ENCODE results near the gene FGF14.

Gene FGF14

DNA sequence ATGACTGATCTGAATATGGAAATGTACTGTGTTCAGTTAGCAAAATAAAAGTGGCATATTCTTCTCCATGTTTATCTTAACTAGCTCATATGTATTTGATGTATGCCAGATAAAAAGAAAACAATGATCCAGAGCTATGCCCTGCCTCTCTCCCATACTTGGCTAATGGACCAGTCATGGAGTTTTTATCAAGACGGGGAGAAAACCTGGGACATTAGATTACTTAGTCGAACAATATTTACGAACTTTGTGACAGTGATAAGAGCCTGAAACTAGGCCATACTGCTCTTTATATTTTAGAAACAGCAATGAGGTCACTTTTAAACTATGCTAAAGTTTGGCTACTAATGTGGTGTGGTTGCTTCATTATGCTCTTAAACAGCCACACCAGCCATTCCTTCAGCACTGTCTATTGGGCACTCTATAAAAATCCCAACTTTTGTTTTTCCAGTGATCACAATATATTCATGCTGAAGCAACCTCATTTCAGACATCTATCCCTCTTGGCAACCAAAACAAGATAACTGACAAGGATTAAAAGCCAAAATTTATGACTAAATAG lies 265.0 kb downstream of the FGF14 start:
- Histone ChIP-seq H3K4me1 (ENCODE audit: insufficient read depth, insufficient read length) (no peaks in the 10 kb centered on the region), H3K36me3 (ENCODE audit: insufficient read depth, insufficient read length, low read length) (no peaks in the 10 kb centered on the region), H3K4me3 (ENCODE audit: insufficient read length, low read depth) (no peak overlapping the region), H3K27me3 (ENCODE audit: insufficient read depth, insufficient read length) (no peaks in the 10 kb centered on the region), H3K9me3 (ENCODE audit: insufficient read depth, low read length) (no peaks in the 10 kb centered on the region), H3K9ac (ENCODE audit: insufficient read length, low read depth) (no peak overlapping the region)
- DNase-seq (ENCODE audit: low read depth, low spot score): no peak
- no peak for TF ChIP-seq SUZ12 (IDR thresholded peaks at IDR 0.05; ENCODE audit: extremely low read depth, insufficient read depth, insufficient read length)
- no peak for TF ChIP-seq YY1 (IDR thresholded peaks at IDR 0.05; ENCODE audit: insufficient read depth, insufficient read length)
- no peak for TF ChIP-seq ZNF274 (IDR thresholded peaks at IDR 0.05; ENCODE audit: low read depth, low read length)

DNA sequence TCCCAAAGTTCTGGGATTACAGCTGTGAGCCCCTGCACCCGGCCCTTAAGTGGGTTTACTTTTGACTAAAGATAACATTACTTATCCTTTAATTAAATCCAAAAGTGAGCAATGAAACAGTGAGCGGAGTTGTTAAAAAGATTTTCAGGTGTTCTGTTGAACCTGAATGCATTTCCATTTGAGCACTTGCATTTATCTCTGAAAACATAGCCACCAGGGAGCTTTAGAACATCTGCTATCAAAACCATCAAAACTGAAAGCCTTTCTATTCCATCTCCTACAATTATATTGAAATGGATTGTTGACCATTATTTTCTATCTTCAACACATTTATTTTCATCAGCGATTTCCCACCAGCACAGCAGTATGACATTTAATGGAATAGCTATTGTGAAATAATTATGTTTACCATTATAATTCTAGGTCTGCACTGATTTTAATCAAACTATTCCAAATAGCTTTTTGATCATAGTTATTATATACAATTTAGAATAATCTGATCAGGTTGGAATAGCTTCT lies 269.0 kb downstream of the FGF14 start:
- no peaks in the 10 kb centered on the region for H3K36me3 ChIP-seq (ENCODE audit: insufficient read depth, insufficient read length, low read length)
- H3K9ac ChIP-seq (ENCODE audit: insufficient read length, low read depth): no peak overlapping the region
- no peak overlapping the region for H3K4me3 ChIP-seq (ENCODE audit: insufficient read length, low read depth)
- no peaks in the 10 kb centered on the region for H3K9me3 ChIP-seq (ENCODE audit: insufficient read depth, low read length)
- no peak for DNase-seq (ENCODE audit: low read depth, low spot score)
- no peaks in the 10 kb centered on the region for H3K4me1 ChIP-seq (ENCODE audit: insufficient read depth, insufficient read length)
- H3K27me3 ChIP-seq (ENCODE audit: insufficient read depth, insufficient read length): no peaks in the 10 kb centered on the region
- no peak for TF ChIP-seq SUZ12 (IDR thresholded peaks at IDR 0.05; ENCODE audit: extremely low read depth, insufficient read depth, insufficient read length)
- TF ChIP-seq YY1 (IDR thresholded peaks at IDR 0.05; ENCODE audit: insufficient read depth, insufficient read length): no peak
- no peak for TF ChIP-seq ZNF274 (IDR thresholded peaks at IDR 0.05; ENCODE audit: low read depth, low read length)

DNA sequence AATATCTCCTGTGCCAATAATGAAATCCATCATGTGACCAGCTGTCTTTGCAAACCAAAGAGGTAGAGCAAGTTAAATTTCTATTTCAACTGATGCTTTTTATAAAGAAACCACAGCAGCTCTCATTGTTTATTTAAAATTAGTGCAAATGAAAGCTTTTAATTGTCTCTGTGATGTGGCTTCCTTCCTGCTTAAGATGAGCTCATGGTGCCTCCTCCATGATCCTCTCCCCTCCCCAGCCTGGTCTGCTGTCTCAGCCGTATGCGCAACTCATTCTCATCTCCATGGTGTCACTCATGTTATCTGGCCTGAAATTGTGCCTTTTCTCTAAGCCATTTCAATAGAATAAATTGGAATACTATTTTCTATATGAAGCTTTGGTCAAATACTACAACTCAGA lies 270.6 kb downstream of the FGF14 start:
- peak; percentile 16 for DNase-seq (ENCODE audit: low read depth, low spot score)
- H3K9ac ChIP-seq (ENCODE audit: insufficient read length, low read depth): no peak overlapping the region
- no peak for TF ChIP-seq SUZ12 (IDR thresholded peaks at IDR 0.05; ENCODE audit: extremely low read depth, insufficient read depth, insufficient read length)
- no peak for TF ChIP-seq YY1 (IDR thresholded peaks at IDR 0.05; ENCODE audit: insufficient read depth, insufficient read length)
- TF ChIP-seq ZNF274 (IDR thresholded peaks at IDR 0.05; ENCODE audit: low read depth, low read length): no peak
- no peaks in the 10 kb centered on the region for H3K36me3 ChIP-seq (ENCODE audit: insufficient read depth, insufficient read length, low read length)
- no peaks in the 10 kb centered on the region for H3K27me3 ChIP-seq (ENCODE audit: insufficient read depth, insufficient read length)
- H3K9me3 ChIP-seq (ENCODE audit: insufficient read depth, low read length): no peaks in the 10 kb centered on the region
- H3K4me3 ChIP-seq (ENCODE audit: insufficient read length, low read depth): no peak overlapping the region
- H3K4me1 ChIP-seq (ENCODE audit: insufficient read depth, insufficient read length): no peaks in the 10 kb centered on the region

DNA sequence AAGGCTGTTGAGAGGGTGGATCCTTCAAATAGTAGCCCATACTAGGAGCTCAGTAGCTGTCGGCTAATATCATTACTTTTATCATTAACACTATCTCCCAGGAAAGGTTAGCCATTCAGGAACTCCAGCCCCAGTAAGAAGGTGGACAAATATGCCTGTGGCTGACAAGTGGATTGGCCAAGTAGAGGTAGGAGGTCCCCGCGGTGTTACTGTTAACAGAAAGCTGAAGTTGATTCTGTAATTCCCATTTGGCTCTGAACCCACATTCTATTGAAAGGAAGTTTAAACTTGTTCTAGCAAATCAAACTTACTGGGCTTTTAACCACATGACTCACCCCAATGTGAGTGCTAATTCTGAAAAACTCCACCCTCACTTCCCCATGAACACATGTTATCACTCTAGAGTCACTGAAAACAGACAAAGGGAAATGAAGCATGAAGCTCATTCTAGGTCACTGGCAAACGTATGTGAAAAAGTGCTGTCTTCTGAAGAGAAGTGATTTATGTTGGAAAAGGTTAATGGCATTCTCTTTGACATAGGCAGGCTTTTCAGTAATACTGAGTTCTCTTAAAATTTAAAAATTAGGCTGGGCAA lies 273.5 kb downstream of the FGF14 start:
- TF ChIP-seq SUZ12 (IDR thresholded peaks at IDR 0.05; ENCODE audit: extremely low read depth, insufficient read depth, insufficient read length): no peak
- no peak for TF ChIP-seq ZNF274 (IDR thresholded peaks at IDR 0.05; ENCODE audit: low read depth, low read length)
- TF ChIP-seq YY1 (IDR thresholded peaks at IDR 0.05; ENCODE audit: insufficient read depth, insufficient read length): no peak
- no peaks in the 10 kb centered on the region for H3K36me3 ChIP-seq (ENCODE audit: insufficient read depth, insufficient read length, low read length)
- H3K4me1 ChIP-seq (ENCODE audit: insufficient read depth, insufficient read length): no peaks in the 10 kb centered on the region
- no peak overlapping the region for H3K9ac ChIP-seq (ENCODE audit: insufficient read length, low read depth)
- DNase-seq (ENCODE audit: low read depth, low spot score): no peak
- H3K9me3 ChIP-seq (ENCODE audit: insufficient read depth, low read length): no peaks in the 10 kb centered on the region
- H3K27me3 ChIP-seq (ENCODE audit: insufficient read depth, insufficient read length): no peaks in the 10 kb centered on the region
- no peak overlapping the region for H3K4me3 ChIP-seq (ENCODE audit: insufficient read length, low read depth)

DNA sequence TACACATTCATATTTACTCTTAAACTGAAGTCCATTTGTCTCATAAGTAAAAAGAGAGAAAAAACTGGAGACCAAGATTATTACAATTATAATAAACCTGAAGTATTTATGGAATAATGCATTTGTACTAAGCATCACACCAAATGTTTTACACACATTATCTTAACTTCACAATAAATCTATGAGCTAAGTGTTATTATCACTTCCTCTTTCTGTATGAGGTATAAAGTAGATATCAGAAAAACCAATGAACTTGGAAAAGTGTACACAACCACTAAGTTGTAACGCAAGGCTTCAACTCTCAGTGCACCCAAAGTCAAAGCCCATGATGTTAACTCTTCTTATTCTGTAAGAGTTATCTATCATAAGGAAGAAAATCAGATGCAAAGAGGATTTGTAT lies 274.7 kb downstream of the FGF14 start:
- H3K4me1 ChIP-seq (ENCODE audit: insufficient read depth, insufficient read length): no peaks in the 10 kb centered on the region
- TF ChIP-seq YY1 (IDR thresholded peaks at IDR 0.05; ENCODE audit: insufficient read depth, insufficient read length) (no peak), SUZ12 (IDR thresholded peaks at IDR 0.05; ENCODE audit: extremely low read depth, insufficient read depth, insufficient read length) (no peak), ZNF274 (IDR thresholded peaks at IDR 0.05; ENCODE audit: low read depth, low read length) (no peak)
- no peak overlapping the region for H3K4me3 ChIP-seq (ENCODE audit: insufficient read length, low read depth)
- no peak overlapping the region for H3K9ac ChIP-seq (ENCODE audit: insufficient read length, low read depth)
- no peaks in the 10 kb centered on the region for H3K36me3 ChIP-seq (ENCODE audit: insufficient read depth, insufficient read length, low read length)
- DNase-seq (ENCODE audit: low read depth, low spot score): no peak
- H3K9me3 ChIP-seq (ENCODE audit: insufficient read depth, low read length): no peaks in the 10 kb centered on the region
- H3K27me3 ChIP-seq (ENCODE audit: insufficient read depth, insufficient read length): no peaks in the 10 kb centered on the region

DNA sequence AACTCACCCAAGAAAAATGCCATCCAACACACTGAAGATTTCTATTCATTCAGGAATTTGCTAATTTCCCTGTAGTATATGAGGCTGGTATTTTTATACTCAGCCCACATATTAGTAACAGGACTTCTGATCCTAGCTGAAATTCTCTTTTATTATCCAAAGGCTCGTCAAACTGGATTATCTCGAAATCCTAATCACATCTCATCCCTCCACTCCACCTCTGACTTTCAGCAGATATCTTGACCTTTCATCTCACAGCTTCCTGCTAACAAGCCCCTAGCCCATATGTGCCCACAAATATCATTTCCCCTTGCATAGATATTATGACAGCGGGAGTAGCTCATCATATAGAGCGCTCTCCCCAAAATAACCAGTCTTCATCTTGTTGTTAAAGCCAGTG lies 279.7 kb downstream of the FGF14 start:
- Histone ChIP-seq H3K9ac (ENCODE audit: insufficient read length, low read depth) (no peak overlapping the region), H3K4me3 (ENCODE audit: insufficient read length, low read depth) (no peak overlapping the region), H3K9me3 (ENCODE audit: insufficient read depth, low read length) (no peaks in the 10 kb centered on the region), H3K36me3 (ENCODE audit: insufficient read depth, insufficient read length, low read length) (no peaks in the 10 kb centered on the region), H3K4me1 (ENCODE audit: insufficient read depth, insufficient read length) (no peaks in the 10 kb centered on the region), H3K27me3 (ENCODE audit: insufficient read depth, insufficient read length) (no peaks in the 10 kb centered on the region)
- TF ChIP-seq ZNF274 (IDR thresholded peaks at IDR 0.05; ENCODE audit: low read depth, low read length): no peak
- no peak for TF ChIP-seq YY1 (IDR thresholded peaks at IDR 0.05; ENCODE audit: insufficient read depth, insufficient read length)
- TF ChIP-seq SUZ12 (IDR thresholded peaks at IDR 0.05; ENCODE audit: extremely low read depth, insufficient read depth, insufficient read length): no peak
- no peak for DNase-seq (ENCODE audit: low read depth, low spot score)

DNA sequence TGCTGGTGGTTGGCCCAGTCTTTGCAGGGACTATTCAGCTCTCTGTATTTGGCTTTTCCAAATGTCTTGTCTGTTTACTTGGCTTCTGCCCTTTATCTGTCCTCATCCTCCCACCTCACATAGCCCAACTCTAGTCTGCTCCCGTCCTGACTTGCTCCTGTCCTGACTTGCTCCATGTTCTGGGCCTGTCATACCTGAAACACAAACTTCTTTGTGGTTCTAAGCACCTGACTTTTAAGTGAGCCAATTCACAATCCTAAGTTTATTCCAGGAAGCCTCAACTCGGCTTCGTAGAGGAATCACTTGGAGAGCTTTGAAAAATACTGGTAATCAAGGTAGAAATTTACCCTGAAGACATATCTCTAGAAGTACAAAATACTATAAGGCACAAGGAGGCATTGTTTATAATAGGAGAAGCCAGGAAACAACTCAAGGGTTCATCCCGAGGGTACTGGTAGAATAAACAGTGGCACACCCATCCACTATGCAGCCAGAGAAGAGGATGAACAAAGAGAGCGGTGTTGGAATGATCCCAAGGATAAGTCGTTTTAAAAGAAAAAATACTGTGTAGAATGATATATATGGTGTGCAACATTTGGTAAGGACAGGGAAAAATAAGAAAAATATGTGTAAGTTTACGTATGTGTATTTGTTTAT lies 284.5 kb downstream of the FGF14 start:
- no peaks in the 10 kb centered on the region for H3K9me3 ChIP-seq (ENCODE audit: insufficient read depth, low read length)
- no peaks in the 10 kb centered on the region for H3K36me3 ChIP-seq (ENCODE audit: insufficient read depth, insufficient read length, low read length)
- no peak for DNase-seq (ENCODE audit: low read depth, low spot score)
- no peak for TF ChIP-seq ZNF274 (IDR thresholded peaks at IDR 0.05; ENCODE audit: low read depth, low read length)
- no peak for TF ChIP-seq SUZ12 (IDR thresholded peaks at IDR 0.05; ENCODE audit: extremely low read depth, insufficient read depth, insufficient read length)
- no peak for TF ChIP-seq YY1 (IDR thresholded peaks at IDR 0.05; ENCODE audit: insufficient read depth, insufficient read length)
- no peaks in the 10 kb centered on the region for H3K27me3 ChIP-seq (ENCODE audit: insufficient read depth, insufficient read length)
- no peak overlapping the region for H3K9ac ChIP-seq (ENCODE audit: insufficient read length, low read depth)
- no peaks in the 10 kb centered on the region for H3K4me1 ChIP-seq (ENCODE audit: insufficient read depth, insufficient read length)
- no peak overlapping the region for H3K4me3 ChIP-seq (ENCODE audit: insufficient read length, low read depth)
